ELR (cell line): Measurements from ENCODE around the gene RPLP2.

Experiments
- DNase-seq: peaks from one replicate; pipeline ENCODE4 v3.0.0-alpha.2; 2015; ENCODE audit warnings: low read depth

The RPLP2 gene

GRCh38 chr11:850775-851763 is 41.3 kb downstream of the RPLP2 start:
- no peak for DNase-seq

DNA sequence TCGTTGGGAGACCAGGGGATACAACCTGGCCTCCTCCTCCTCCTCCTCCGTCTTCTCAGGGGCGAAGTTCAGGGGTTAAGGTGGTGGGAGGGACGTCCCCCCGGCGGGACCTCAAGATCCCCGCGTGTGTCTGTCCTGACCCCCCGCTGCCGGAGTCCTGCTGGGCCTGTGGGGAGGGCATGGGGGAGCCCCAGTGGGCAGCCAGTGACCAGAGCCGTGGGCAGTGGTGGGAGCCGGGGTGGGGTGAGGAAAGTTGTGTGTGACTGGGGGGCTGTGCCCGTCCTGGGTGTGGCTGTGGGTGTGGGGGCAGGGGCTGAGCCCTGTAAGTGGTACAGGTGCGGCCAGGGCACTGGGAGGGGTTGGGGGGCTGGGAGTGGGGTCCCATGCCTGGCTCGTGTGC is 43.0 kb downstream of the RPLP2 start:
- DNase-seq = no peak

- DNase-seq = no peak
Observed at GRCh38 chr11:853682-854448, 44.1 kb downstream of the RPLP2 start.

DNA sequence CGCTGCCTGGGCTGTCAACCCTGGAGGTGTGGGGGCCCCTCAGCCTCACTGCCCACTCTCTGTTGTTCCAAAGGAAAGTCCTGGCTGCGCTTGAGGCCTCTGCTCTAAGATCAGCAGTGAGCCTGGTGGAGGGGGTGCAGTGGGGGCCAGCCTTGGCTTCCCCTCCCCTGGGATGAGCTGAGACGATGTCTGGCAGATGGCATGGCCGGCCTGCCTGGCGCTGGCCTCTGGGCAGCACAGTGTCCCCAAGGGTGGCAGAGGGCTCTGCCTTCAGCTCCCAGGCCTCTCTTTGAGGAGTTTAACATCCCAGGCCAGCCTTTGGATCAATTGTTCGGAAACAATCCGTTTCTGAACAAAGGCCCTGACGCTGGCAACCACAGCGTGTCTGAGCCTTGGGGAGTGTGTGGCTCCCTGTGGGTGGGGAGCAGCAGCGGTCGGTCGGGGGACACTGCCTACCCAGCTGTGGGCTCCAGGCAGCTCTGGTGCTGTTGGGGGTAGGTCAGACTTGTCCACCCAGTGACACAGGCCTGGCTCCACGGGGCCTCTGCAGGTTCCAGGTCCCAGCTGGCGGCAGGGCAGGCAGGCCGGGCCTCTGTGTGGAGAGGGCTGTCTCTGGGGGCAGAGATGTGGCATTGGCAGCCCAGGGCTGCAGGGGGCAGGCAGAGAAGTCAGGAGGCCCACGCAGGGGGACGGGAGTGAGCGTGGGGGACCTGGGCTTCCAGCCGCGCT is 45.0 kb downstream of the RPLP2 start:
- DNase-seq = no peak

- no peak for DNase-seq
Observed at GRCh38 chr11:855330-855674, 45.5 kb downstream of the RPLP2 start.

DNA sequence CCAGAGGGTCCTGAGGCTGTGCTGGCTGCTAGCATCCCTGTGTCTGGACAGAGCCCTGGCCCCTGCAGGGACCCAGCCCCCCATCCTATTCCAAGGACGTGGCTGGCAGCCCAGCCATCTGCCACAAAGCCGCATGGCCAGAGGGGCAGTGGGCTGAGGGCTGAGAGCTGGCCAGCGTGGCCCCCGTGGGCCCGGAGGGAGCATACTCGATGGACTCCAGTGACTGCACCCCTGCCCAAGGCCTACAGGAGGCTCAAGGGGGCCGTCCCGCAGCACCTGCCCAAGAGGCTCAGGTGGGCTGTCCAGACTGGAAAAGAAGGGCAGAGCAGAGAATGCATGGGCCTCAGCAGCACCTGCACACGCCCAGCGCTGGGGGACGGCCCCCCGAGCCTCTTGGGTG is 46.0 kb downstream of the RPLP2 start:
- no peak for DNase-seq

DNA sequence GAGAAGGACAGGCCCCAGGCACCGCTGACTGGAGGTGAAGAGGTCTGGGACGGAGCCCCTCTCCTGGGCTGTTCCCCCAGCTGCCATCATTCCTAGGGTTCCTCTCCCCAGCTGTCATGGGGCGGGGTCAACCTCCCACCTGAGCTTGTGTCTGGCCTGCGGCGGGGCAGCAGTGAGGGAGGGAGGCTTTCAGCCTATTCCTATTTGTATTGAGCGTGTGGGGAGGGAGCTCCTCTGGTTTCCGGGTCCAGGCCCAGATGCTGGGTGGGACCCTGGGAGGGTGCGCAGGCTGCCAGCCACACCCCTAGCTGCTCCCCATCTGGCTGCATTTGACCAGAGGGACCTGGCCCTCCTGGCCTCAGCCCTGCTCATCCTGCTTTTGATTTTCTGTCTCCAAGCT is 46.6 kb downstream of the RPLP2 start:
- no peak for DNase-seq

DNA sequence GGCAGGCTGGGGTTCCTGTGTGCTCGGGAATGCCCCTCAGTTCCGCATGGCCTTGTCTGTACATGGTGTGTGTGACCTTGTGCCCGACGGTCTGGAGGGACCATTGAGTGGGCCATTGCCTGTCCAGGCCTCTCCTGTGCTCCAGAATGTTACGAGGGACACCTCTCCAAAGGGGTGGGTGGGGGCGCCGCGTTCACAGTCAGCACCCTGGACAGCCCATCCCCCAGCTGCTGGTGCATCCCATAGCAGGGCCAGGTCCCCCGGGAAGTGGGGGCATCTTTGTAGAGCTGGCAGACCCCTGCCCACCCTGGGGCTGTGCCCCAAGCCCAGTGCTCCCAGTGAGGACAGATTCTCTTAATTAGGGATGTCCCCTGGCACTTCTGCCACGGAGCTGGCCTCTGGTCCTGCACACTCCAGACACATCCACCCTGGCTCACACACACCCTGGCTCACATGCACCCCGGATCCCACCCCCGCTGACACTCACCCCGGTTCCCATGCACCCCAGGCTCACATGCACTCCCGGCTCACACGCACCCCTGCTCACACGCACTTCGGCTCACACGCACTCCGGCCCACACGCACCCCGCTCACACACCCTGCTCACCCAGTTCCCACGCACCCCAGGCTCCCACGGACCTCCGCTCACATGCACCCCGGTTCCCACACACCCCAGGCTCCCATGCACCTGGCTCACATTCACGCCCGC is 48.4 kb downstream of the RPLP2 start:
- DNase-seq = no peak

DNA sequence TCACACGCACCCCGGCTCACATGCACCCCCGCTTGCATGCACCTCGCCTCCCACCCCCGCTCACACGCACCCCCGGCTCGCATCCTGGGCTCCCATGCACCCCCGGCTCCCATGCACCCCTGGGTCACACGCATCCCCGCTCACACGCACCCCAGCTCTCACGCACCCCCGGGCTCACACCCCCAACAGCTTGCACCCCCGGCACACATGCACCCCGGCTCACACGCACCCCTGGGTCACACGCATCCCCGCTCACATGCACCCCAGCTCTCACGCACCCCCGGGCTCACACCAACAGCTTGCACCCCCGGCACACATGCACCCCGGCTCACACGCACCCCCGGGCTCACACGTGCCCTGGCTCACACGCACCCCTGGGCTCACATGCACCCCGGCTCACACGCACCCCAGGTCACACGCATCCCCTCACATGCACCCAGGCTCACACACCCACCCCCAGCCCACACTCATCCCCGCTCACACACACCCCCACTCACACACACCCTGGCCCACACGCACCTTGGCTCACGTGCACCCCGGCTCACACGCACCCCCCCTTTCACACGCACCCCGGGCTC is 49.1 kb downstream of the RPLP2 start:
- no peak for DNase-seq

GRCh38 chr11:859394-860131 is 49.8 kb downstream of the RPLP2 start:
- DNase-seq = peak; percentile 54

GRCh38 chr11:860234-861104 is 50.7 kb downstream of the RPLP2 start:
- no peak for DNase-seq

DNA sequence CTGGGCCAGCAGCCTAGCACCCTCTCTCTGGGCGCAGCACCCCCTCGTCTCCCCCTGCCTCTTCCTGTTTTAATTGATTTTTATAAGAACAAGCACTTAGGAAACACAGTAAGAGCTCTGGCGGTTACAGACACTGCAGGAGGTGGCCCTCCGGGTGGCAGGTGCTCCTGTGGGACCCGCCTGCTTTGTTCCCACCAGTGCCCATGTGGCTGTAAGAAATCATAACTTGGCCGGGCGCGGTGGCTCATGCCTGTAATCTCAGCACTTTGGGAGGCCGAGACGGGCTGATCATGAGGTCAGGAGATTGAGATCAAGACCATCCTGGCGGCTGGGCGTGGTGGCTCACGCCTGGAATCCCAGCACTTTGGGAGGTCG is 51.3 kb downstream of the RPLP2 start:
- DNase-seq = no peak

DNA sequence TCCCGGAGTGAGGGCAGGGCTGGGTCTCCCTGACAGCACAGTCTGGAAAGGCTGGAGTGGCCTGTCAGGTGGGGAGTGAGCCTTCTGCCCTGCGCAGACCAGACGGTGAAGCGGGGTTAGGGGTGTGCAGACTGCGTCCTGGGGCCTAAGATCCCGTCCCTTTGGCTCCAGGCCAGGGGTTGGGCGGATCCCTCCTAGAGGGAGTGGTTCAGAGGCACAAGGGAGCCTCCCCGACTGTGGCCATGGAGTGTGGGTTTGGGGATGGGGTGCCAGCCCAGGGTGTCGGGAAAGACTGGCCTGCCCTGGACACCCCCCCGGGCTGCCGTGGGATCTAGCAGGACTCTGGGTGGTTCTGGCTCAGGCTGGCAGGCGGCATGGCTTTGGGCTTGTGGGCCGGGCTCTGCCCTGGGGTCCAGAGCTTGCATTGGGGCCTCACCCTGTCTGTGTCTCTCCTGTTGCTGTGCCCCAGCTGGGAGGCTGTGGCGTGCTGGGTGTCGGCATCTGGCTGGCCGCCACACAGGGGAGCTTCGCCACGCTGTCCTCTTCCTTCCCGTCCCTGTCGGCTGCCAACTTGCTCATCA is 52.4 kb downstream of the RPLP2 start:
- DNase-seq = no peak
